ENCODE data around the gene USF1.
"Not testable (repeated sequence)": the region's sequence is repeated elsewhere in the genome, so short reads cannot be mapped to it uniquely, and the experiment has no call there.

Gene USF1

DNA sequence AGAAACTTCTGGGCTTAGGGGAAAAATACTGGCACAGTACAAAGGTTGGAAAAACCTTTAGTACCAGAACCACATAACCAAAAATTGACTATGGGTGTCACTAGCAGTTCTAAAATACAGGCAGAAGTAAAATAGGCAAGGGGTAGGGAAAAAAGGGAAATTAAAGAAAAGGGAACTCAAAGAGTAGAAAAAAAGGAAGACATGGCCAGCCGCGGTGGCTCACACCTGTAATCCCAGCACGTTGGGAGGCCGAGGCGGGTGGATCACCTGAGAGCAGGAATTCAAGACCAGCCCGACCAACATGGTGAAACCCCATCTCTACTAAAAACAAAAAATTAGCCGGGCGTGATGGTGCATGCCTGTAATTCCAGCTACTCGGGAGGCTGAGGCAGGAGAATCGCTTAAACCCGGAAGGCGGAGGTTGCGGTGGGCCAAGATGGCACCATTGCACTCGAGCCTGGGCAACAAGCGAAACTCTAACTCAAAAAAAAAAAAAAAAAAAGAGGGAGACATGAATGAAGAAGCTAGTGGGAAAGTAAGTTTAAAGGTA is 26.6 kb downstream of the USF1 start:
- DNase-seq (ENCODE audit: low read depth) = not testable (repeated sequence)

DNA sequence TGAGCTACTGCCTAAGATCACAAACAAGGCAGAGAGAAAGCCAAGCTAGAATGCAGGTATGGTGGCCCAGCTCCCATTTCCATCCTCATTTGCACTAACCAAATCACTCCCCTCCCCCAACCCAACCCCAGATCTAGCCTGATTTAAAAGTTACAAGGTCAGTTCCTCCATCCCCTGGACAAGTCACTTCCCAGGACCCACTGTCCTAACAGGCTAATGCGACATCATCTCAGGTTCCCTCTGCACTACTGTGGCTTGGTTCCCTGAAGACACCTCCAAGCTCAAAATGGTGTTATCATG is 27.2 kb downstream of the USF1 start:
- DNase-seq (ENCODE audit: low read depth) = no peak

DNA sequence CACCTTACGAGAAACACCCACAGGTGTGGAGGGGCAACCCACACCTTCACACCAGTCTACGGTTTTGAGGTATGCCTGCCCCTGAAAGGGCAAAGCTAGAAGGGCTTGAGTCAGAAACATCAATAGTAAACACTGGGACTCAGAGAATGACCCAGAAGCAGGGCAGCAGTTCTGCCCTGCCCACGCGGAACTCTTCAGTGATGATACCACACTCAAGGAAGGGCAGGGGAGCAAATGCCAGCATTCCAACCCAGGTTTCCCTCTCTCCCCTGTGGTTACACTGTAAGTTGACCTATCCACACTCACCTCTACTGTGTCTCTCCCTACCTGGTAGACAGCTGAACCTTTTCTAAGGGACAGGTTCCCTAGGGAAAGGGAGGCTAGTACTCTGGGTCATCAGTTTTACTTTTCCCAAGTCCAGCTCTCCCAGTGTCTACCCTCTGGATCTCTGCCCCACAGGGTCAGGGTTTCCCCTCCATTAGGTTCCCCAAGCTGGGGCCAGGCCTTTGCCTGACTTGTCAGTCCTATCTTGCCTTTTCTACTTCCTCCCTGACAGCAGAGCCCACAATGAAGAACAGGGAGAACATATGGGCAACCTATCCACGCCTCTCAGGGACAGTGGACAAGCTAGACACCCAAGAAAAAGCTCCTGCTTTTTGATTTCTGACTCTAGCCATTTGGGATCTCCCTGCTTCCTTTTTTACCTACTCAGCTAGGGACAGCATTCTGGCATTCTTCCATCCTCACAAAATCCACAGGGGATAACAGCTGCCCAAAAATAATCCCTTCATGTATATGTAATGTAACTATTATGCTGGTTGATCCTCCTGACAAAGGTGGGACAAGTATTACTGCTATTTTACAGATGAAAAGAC is 27.8 kb downstream of the USF1 start:
- DNase-seq (ENCODE audit: low read depth) = no peak

- not testable (repeated sequence) for DNase-seq (ENCODE audit: low read depth)
Measured at GRCh38 chr1:161017181-161017580, 28.6 kb downstream of the USF1 start.

DNA sequence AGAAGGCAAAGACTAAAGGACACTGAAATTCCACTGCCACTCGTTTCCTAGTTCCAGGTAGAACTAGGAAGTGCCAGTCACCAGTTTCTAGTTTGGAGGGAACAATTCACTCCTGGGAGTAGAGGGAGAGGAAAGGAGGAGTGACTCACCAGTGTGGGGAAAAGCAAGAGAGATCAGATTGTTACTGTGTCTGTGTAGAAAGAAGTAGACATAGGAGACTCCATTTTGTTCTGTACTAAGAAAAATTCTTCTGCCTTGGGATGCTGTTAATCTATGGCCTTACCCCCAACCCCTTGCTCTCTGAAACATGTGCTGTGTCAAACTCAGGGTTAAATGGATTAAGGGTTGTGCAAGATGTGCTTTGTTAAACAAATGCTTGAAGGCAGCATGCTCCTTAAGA is 29.1 kb downstream of the USF1 start:
- DNase-seq (ENCODE audit: low read depth) = peak; percentile 38

DNA sequence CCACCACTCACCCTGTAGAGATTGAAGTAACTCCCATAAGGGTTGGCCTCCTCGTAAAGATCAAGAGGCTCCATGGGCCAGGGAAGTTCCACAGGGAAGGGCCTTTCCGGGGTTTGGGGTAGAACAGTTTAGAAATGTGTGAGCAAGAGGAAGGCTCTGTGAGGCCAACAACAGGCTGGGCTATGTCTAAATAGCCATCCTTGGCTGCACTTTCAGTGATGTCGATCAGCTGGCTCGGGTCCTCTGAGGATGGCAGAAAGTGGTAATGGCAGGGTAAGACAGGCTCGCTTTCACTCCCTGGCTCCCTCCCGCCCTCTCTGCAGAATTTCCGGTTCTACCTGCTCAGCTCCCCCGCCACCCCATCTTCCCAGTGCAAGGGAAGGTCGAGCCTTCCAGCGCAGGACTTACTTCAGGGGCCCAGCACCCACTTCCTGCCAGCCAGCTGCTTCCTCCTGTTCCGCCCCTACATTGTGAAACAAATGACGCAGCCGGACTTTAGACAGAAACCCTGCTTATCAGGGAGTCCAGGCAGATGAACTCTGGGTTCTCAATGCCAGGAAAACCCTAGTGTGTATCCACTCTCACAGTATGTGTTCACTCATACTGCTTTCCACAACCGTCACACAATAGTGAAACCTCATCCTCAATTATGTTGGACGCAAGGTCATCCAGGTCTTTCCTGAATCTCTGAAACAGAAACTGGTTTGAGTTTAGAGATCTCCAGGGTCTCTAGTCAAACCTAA is 32.1 kb downstream of the USF1 start:
- DNase-seq (ENCODE audit: low read depth) = peak; percentile 98

DNA sequence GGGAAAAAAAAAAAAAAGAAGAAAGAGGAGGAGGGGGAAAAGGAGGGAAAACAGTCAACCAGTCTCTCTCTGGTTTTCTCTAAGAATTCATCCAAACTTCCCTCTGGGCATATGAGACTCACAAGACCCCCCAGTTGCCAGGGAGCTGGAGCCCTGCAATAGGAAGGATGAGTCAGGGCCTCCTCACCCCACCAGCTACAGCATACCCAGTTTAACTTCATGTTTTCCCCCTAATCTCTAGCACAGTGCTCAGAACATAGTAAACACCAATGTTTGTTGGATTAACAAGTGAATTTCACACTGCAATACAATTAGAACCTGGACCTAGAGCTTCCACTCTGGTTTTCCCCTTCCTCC is 32.7 kb downstream of the USF1 start:
- peak; percentile 64 for DNase-seq (ENCODE audit: low read depth)

DNA sequence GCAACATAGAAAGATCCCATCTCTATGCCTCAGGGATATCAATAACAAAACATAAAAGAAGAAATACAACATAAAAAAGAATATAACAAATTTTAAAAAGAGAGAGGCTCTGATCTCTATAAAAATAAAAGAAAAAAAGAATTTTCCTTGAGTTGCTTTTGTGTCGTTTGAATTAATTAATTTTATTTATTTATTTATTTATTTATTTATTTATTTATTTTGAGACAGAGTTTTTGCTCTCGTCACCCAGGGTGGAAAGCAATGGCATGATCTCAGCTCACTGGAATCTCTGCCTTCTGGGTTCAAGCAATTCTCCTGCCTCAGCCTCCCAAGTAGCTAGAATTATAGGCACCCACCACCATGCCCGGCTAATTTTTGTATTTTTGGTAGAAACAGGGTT is 33.4 kb downstream of the USF1 start:
- DNase-seq (ENCODE audit: low read depth) = no peak

DNA sequence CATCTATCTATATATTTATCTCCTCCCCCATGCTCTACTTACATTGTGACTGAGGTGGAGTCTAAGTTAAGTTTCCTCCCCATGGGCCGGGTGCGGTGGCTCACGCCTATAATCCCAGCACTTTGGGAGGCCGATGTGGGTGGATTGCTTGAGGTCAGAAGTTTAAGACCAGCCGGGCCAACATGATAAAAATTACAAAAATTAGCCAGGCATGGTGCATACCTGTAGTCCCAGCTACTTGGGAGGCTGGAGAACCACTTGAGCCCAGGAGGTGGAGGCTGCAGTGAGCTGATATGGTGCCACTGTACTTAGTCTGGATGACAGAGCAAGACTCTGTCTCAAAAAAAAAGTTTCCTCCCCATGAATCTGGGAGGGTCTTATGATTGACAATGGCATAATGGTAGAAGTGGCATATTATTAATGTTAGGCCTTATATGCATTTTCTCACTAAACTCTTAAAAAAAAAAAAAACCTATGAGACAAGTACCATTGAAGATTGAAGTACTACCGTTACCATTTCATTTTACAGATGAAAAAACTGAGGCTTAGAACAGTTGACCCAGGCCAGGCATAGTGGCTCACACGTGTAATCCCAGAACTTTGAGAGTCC is 36.1 kb downstream of the USF1 start:
- no peak for DNase-seq (ENCODE audit: low read depth)

DNA sequence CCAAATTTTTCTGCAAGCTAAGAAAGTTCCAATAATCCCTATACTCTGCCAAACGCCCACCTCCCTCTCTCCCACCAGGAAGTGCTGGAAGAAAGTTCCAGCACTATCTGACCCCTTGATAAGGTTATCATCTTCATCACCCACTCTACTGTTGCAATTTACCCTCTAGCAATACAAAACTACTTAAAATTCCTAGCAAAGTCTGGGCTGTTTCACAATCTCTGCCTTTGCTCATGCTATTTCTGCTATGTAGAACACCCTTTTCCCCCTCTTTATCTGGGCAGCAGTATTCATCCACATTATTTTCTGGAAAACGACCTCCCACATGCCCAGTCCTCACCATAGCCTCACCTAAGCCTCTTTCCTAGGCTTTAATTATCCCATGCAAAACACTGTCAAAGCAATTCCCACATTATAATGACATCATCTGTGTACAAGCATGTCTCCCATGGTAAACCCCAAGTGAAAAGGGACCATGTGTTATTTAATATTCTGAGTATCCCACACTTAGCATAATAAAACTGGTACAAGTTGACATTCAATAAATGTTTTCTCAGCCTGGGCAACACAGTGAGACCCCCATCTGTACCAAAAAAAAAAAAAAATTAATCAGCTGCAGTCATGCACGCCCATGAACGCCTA is 36.8 kb downstream of the USF1 start:
- DNase-seq (ENCODE audit: low read depth) = peak; percentile 77

- DNase-seq (ENCODE audit: low read depth) = no peak
Measured at GRCh38 chr1:161007369-161007768, 38.4 kb downstream of the USF1 start.

GRCh38 chr1:161006563-161006962 is 39.2 kb downstream of the USF1 start:
- DNase-seq (ENCODE audit: low read depth) = no peak

DNA sequence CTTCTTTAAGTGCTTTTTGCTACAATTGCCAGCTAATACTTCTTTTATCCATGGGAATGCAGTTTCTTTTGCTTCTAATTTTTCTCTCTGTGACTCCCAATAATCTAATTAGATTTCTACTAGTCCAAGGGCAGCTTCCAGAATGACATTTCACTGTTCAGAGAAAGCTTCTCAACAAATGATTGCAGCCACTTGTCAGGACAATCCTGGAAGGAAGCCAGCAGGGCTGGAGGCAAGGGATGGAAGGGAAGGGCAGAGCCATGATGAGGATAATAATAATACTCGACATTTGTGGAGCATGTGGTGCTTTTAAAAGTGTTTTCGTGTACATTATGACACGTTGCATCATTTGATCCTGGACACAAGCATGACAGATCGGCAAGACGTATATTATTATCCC is 44.3 kb downstream of the USF1 start:
- DNase-seq (ENCODE audit: low read depth) = no peak

GRCh38 chr1:161000736-161001480 is 44.9 kb downstream of the USF1 start:
- DNase-seq (ENCODE audit: low read depth) = no peak

GRCh38 chr1:160999376-160999775 is 46.4 kb downstream of the USF1 start:
- no peak for DNase-seq (ENCODE audit: low read depth)

DNA sequence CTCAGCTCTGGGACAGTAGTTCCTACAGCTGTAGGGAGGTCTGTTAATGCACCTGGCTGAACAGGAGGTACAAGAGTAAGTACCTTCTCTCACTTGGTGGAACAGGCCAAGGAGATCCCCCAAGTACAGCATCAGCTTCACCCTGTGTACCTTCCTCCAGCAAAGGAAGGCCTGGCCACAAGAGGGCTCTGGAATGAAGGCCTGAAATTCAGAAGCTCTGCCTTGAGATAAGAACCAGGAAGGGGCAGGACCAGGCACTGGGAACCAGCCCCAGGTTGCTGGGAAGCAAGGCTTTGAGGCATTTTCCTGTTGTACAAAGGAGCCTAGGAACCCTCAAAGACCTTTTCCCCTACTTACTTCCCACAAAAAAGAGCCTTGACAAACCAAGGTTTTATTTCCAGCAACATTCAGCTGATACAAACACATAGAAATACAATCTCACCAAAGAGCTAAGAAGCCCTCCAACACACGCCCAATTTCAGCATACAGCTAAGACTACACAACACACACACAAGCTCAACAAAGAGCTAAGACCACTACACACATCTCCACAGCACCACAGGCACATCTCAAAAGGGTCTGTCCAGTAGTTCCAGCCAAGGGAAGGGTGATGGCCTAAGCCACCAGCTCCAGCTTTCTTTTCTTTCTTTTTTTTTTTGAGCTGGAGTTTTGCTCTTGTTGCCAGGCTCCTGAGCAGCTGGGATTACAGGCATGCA is 48.3 kb downstream of the USF1 start:
- DNase-seq (ENCODE audit: low read depth) = peak; percentile 81

DNA sequence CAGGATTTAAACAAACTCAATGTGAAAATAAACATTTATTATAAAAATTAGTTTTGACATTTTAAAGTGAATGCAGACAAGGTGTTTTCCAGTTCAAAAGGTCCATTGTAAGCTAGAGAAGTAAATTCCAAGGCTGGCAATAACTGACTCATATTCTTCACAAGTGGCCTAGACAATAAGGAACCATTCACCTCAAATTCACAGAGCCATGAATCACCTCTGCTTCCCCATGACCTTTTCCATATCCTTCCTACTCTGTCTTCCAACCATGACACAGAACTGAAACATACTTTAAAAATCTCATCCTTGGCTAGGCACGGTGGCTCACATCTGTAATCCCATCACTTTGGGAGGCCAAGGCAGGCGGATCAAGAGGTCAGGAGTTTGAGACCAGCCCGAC is 49.6 kb downstream of the USF1 start:
- DNase-seq (ENCODE audit: low read depth) = peak; percentile 63

GRCh38 chr1:160993544-160994193 is 52.1 kb downstream of the USF1 start:
- peak; percentile 82 for DNase-seq (ENCODE audit: low read depth)

- DNase-seq (ENCODE audit: low read depth) = not testable (repeated sequence)
Measured at GRCh38 chr1:160992036-160992435, 53.7 kb downstream of the USF1 start.

All from iris pigment epithelial cell (primary cell).